ENCODE results near the gene TMEM80.

DNA sequence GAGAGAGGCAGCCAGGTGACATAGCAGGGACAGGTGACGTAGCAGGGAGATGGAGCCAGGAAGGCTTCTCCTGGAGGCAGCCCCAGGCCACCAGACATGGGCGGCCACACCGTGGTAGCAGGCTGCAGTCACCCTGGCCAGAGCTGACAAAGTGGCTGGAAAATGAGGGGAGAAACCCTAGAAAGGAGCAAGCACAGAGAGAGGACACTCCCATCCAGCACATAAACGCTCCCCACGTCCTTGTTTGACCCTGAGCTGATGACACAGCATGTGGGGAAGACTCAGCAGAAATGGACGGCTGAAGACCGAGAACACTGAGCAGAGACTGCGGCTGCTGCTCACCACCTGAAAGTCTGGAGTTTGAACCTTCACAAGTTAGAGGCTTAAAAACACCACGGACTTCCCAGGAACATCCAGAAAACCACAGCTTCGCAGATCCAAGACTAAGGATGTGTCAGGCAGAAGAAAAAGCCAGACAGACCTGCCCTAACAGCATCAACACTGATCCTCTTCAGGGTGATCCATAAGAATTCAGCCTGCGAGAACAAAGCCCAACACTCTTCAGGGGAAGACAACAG is 29.8 kb upstream of the TMEM80 start:
- TF ChIP-seq ELF4 (IDR thresholded peaks at IDR 0.05) (no peak), SUZ12 (IDR thresholded peaks at IDR 0.05) (no peak), BHLHE40 (IDR thresholded peaks at IDR 0.05; ENCODE audit: borderline replicate concordance) (no peak), HDGF (IDR thresholded peaks at IDR 0.05; ENCODE audit: borderline replicate concordance) (no peak), FOXA1 (IDR thresholded peaks at IDR 0.05) (no peak), FOXM1 (IDR thresholded peaks at IDR 0.05; ENCODE audit: borderline replicate concordance) (no peak), LEF1 (IDR thresholded peaks at IDR 0.05; ENCODE audit: borderline replicate concordance) (no peak), SP1 (IDR thresholded peaks at IDR 0.05) (no peak)
